PC-3 (cell line): ENCODE results near the gene CORO1C. TPM values are rescaled to one million over a fixed set of nuclear protein-coding genes. Genes with fewer than 3 reads are reported as not detected.

Experiments used
- ATAC-seq: fragments of 200-7000 bp; cut with Tn5 transposase; 2 replicates; pipeline ENCODE4 v1.9.1; 2020; ENCODE audit warnings: mild to moderate bottlenecking, moderate library complexity
- BruUV-seq: library from RNA; stranded (reverse); fragments of 400-500 nt; replicated peaks from 2 replicates; lab custom pipeline; 2021; lab: Mats Ljungman, UMichigan
- CTCF ChIA-PET: fragments of 300-600 bp; sonication (Branson Sonifier 250); formaldehyde crosslinking; loops from one replicate; lab custom pipeline; 2022; ENCODE audit warnings: antibody characterized with exemption; lab: Charles Lee
- POLR2A ChIA-PET: fragments of 300-600 bp; sonication (Branson Sonifier 250); formaldehyde crosslinking; loops from one replicate; lab custom pipeline; 2022; ENCODE audit warnings: antibody characterized with exemption; ENCODE audit not compliant: unreplicated experiment; lab: Charles Lee
- DNase-seq: peaks from one replicate; pipeline ENCODE4 v3.0.0-alpha.2; 2015
- H2AFZ ChIP-seq: fragments of 300-600 bp; sonication (generic); 2 replicates; pipeline ENCODE4 v1.6.0; 2016; ENCODE audit warnings: antibody characterized with exemption, low read length
- H3F3A ChIP-seq: fragments of 300-600 bp; sonication (generic); one replicate; pipeline ENCODE4 v1.6.0; 2017; ENCODE audit warnings: antibody characterized with exemption, low read length, control low read depth, mild to moderate bottlenecking; ENCODE audit not compliant: unreplicated experiment
- H3K27ac ChIP-seq: fragments of 300-600 bp; sonication (generic); 2 replicates; pipeline ENCODE4 v1.5.1; 2016; ENCODE audit warnings: mild to moderate bottlenecking, low read length
- H3K27me3 ChIP-seq: fragments of 300-600 bp; sonication (generic); 2 replicates; pipeline ENCODE4 v1.6.1; 2016; ENCODE audit warnings: low read length, mixed read lengths
- H3K36me3 ChIP-seq: fragments of 300-600 bp; sonication (generic); 2 replicates; pipeline ENCODE4 v1.6.1; 2016; ENCODE audit warnings: low read depth, mixed run types, low read length, mixed read lengths
- H3K4me1 ChIP-seq: fragments of 300-600 bp; sonication (generic); 2 replicates; pipeline ENCODE4 v1.5.1; 2016; ENCODE audit warnings: low read length; ENCODE audit not compliant: insufficient read depth
- H3K4me2 ChIP-seq: fragments of 300-600 bp; sonication (generic); 2 replicates; pipeline ENCODE4 v1.6.0; 2016; ENCODE audit warnings: low read length
- H3K4me3 ChIP-seq: fragments of 300-600 bp; sonication (generic); 2 replicates; pipeline ENCODE4 v1.5.1; 2016; ENCODE audit warnings: mild to moderate bottlenecking, low read length, mixed read lengths
- H3K79me2 ChIP-seq: fragments of 300-600 bp; sonication (generic); 2 replicates; pipeline ENCODE4 v1.6.1; 2017; ENCODE audit warnings: low read length, mixed read lengths
- H3K9ac ChIP-seq: fragments of 300-600 bp; sonication (generic); 2 replicates; pipeline ENCODE4 v1.6.0; 2016; ENCODE audit warnings: mild to moderate bottlenecking, low read length
- H3K9me2 ChIP-seq: fragments of 300-600 bp; sonication (generic); replicated peaks from 2 replicates; pipeline ENCODE4 v1.6.1; 2016; ENCODE audit warnings: mixed run types, low read length, mixed read lengths
- H3K9me3 ChIP-seq: fragments of 300-600 bp; sonication (generic); 2 replicates; pipeline ENCODE4 v1.6.1; 2016; ENCODE audit warnings: low read length, mixed read lengths
- H4K20me1 ChIP-seq: fragments of 300-600 bp; sonication (generic); 2 replicates; pipeline ENCODE4 v1.6.1; 2016; ENCODE audit warnings: low read length, mixed read lengths
- CTCF ChIP-seq: fragments of 300-600 bp; sonication (generic); conservative IDR thresholded peaks from 2 replicates; pipeline ENCODE4 v1.5.1; 2017; ENCODE audit warnings: antibody characterized with exemption, low read depth, mild to moderate bottlenecking, low read length
- EZH2 ChIP-seq: fragments of 300-600 bp; sonication (generic); IDR thresholded peaks from one replicate; pipeline ENCODE4 v1.6.1; 2017; ENCODE audit warnings: antibody characterized with exemption, mild to moderate bottlenecking, low read length; ENCODE audit not compliant: unreplicated experiment
- EZH2phosphoT487 ChIP-seq: fragments of 300-600 bp; sonication (generic); IDR thresholded peaks from 2 replicates; pipeline ENCODE4 v1.6.1; 2018; ENCODE audit warnings: mild to moderate bottlenecking, antibody characterized with exemption, low read length, borderline replicate concordance
- intact Hi-C: fragments of 100-400 bp; cut with micrococcal nuclease; formaldehyde crosslinking; loops from 2 replicates; pipeline ENCODE4 v1.9.0; 2023
- total RNA-seq: library from RNA; depleted of rRNA; stranded (reverse); fragments of >200 nt; gene quantifications from 2 replicates; pipeline ENCODE4 v1.2.3, GENCODE V29; 2014

The CORO1C gene
- total RNA-seq, 1 experiment from 2014 or later: 179 TPM

- ChIA-PET POLR2A (interaction anchor here (0.6 kb wide), 1 partner anchor 50 kb away, joined by 3 read pairs; no protein-coding TSS in a partner anchor), CTCF (interaction anchor here (0.6 kb wide), 1 partner anchor 23 kb away, joined by 6 read pairs; no protein-coding TSS in a partner anchor)
- intact Hi-C loops: no loop called here
- Histone ChIP-seq H3K4me1 (peaks cover 18% of the 10 kb centered on the region), H3K9me2 (no peaks in the 10 kb centered on the region), H3K27me3 (no peaks in the 10 kb centered on the region), H3K9me3 (no peaks in the 10 kb centered on the region), H3K4me3 (no peak overlapping the region), H3F3A (no peaks in the 10 kb centered on the region), H3K27ac (no peak overlapping the region), H3K4me2 (no peak overlapping the region), H3K79me2 (no peaks in the 10 kb centered on the region), H3K9ac (no peak overlapping the region), H3K36me3 (peaks cover 16% of the 10 kb centered on the region), H2AFZ (no peak overlapping the region), H4K20me1 (no peaks in the 10 kb centered on the region)
- BruUV-seq: no TSS peak
- no peak for TF ChIP-seq CTCF
- no peak for TF ChIP-seq EZH2
- TF ChIP-seq EZH2phosphoT487: no peak
- DNase-seq (peak; percentile 37), ATAC-seq (no peak)
Measured at GRCh38 chr12:108640802-108641445, 90.4 kb downstream of the CORO1C start.

- Histone ChIP-seq H2AFZ (no peak overlapping the region), H3K9ac (no peak overlapping the region), H3K36me3 (peaks cover under 1% of the 10 kb centered on the region; the same call in 1 of the 2 replicates), H3K4me1 (peaks cover 7% of the 10 kb centered on the region), H3K9me3 (no peaks in the 10 kb centered on the region), H3K4me2 (no peak overlapping the region), H3K27me3 (no peaks in the 10 kb centered on the region), H3K9me2 (no peaks in the 10 kb centered on the region), H3F3A (no peaks in the 10 kb centered on the region), H3K4me3 (no peak overlapping the region), H3K27ac (no peak overlapping the region), H4K20me1 (no peaks in the 10 kb centered on the region), H3K79me2 (no peaks in the 10 kb centered on the region)
- TSS peak; percentile 3 for BruUV-seq
- no peak for TF ChIP-seq EZH2phosphoT487
- TF ChIP-seq EZH2: no peak
- no peak for TF ChIP-seq CTCF
- ATAC-seq: no peak
- POLR2A ChIA-PET: no interaction called here
- intact Hi-C loops: no loop called here
- DNase-seq: no peak
- CTCF ChIA-PET: no interaction called here
Measured at GRCh38 chr12:108638997-108639822, 92.1 kb downstream of the CORO1C start.
